ENCODE measurements around the gene LTBR.

LTBR gene

GRCh38 chr12:6376870-6377666, 6.9 kb upstream of the LTBR start:
- Histone ChIP-seq H3K4me3 (ENCODE audit: low read length) (no peak overlapping the region), H3K4me1 (ENCODE audit: control insufficient read depth, insufficient read depth, low read length) (peaks cover 5% of the 10 kb centered on the region), H3K27ac (ENCODE audit: low read length) (no peak overlapping the region), H3K36me3 (ENCODE audit: control insufficient read depth, insufficient read depth, low read length) (no peaks in the 10 kb centered on the region), H3K9me3 (ENCODE audit: control insufficient read depth, insufficient read depth, low read length) (no peaks in the 10 kb centered on the region), H3K27me3 (ENCODE audit: control insufficient read depth, insufficient read depth, low read length) (no peaks in the 10 kb centered on the region)
- DNase-seq (ENCODE audit: low read depth, low spot score): no peak
- WGBS (ENCODE audit: insufficient coverage, insufficient read length): no CpG with 5 or more reads among the region's 10 CpGs

- no peak overlapping the region for H3K4me3 ChIP-seq (ENCODE audit: low read length)
Measured at GRCh38 chr12:6377667-6377994, 6.3 kb upstream of the LTBR start.

DNA sequence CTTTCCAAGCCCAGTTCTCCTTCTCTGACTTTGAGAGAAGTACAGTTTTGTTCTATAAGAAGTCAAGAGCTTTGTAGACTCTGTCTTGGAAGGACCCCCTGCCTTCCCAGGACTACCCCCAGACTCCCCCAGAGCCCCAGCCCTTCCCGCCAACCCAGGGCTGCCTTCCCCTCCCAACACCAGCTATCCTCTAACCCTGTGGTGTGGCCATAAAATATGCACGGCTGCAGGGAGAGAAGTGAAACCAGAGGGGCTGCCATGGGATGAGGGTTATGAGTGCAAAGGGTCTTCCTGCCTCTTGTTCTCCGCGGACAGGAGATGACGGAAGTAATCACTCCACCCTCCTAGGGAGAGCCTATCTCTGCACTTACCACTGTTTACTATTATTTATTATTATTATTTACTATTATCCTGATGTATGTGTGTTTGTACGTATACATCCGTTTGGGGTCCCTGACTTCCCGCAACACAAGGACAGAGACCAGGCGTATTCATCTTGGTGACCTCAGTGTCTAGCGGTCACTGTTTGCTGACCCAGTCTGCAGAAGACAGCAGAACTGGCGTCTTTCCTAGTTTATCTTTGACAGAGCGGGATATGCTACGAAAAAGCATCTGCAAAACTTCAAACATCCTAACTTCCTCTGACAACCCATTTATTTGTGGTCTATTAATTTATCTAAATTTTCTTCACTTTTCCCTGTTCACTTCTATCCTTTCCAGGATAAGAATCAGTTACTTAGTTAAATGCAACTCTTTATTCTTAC, 5.1 kb upstream of the LTBR start:
- Histone ChIP-seq H3K4me3 (ENCODE audit: low read length) (no peak overlapping the region), H3K4me1 (ENCODE audit: control insufficient read depth, insufficient read depth, low read length) (peaks cover 13% of the 10 kb centered on the region), H3K9me3 (ENCODE audit: control insufficient read depth, insufficient read depth, low read length) (no peaks in the 10 kb centered on the region), H3K27me3 (ENCODE audit: control insufficient read depth, insufficient read depth, low read length) (peaks cover 8% of the 10 kb centered on the region; the same call in 1 of the 2 replicates), H3K27ac (ENCODE audit: low read length) (no peak overlapping the region), H3K36me3 (ENCODE audit: control insufficient read depth, insufficient read depth, low read length) (no peaks in the 10 kb centered on the region)
- DNase-seq (ENCODE audit: low read depth, low spot score): no peak
- WGBS (ENCODE audit: insufficient coverage, insufficient read length): no CpG with 5 or more reads among the region's 13 CpGs

More at GRCh38 chr12:6377667-6377994, 6.3 kb upstream of the LTBR start:
- Histone ChIP-seq H3K9me3 (ENCODE audit: control insufficient read depth, insufficient read depth, low read length) (no peaks in the 10 kb centered on the region), H3K27me3 (ENCODE audit: control insufficient read depth, insufficient read depth, low read length) (peaks cover under 1% of the 10 kb centered on the region; the same call in 1 of the 2 replicates), H3K4me1 (ENCODE audit: control insufficient read depth, insufficient read depth, low read length) (peaks cover 8% of the 10 kb centered on the region), H3K36me3 (ENCODE audit: control insufficient read depth, insufficient read depth, low read length) (no peaks in the 10 kb centered on the region), H3K27ac (ENCODE audit: low read length) (no peak overlapping the region)
- DNase-seq (ENCODE audit: low read depth, low spot score): no peak
- WGBS (ENCODE audit: insufficient coverage, insufficient read length): no CpG with 5 or more reads among the region's 4 CpGs

DNA sequence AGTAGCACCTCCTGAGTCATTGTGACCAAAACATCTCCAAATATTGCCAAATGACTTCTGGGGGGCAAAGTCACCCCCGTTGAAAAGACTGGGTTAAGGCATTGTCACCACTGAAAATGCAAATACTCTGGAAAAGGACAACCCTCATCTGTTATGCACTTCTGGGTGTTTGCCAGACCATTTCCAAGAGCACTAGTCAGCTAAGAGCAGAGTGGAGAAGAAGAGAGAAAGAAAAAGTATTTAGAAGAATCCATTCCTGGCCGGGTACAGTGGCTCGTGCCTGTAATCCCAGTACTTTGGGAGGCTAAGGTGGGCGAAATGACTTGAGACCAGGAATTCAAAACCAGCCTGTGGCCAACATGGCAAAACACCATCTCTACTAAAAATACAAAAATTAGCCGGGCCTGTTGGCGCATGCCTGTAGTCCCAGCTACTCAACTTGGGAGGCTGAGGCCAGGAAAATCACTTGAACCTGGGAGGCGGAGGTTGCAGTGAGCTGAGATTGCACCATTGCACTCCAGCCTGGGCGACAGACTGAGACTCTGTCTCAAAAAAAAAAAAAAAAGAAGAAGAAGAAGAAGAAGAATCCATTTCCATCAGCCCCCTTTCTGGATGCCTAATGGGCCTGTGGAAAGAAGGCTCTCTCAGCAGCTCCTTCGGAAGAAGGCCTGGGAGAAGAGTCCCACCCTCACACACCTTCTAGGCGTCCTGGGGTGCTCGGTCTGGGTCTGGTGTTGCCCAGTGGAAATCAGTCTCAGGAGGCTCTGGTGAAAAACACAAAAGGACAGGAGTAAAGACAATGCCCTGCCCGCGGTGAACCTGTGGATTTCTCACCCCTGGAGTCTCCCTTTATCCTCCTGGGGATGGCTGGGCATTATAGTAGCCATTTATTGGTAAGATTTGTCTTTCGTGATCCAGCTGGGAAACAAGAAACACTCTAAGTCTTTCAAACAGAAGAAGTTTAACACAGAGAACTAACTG, 3.5 kb upstream of the LTBR start:
- H3K9me3 ChIP-seq (ENCODE audit: control insufficient read depth, insufficient read depth, low read length): no peaks in the 10 kb centered on the region
- no CpG with 5 or more reads among the region's 14 CpGs for WGBS (ENCODE audit: insufficient coverage, insufficient read length)
- H3K27ac ChIP-seq (ENCODE audit: low read length): no peak overlapping the region
- H3K36me3 ChIP-seq (ENCODE audit: control insufficient read depth, insufficient read depth, low read length): no peaks in the 10 kb centered on the region
- peaks cover 16% of the 10 kb centered on the region for H3K4me1 ChIP-seq (ENCODE audit: control insufficient read depth, insufficient read depth, low read length)
- no peak overlapping the region for H3K4me3 ChIP-seq (ENCODE audit: low read length)
- no peak for DNase-seq (ENCODE audit: low read depth, low spot score)
- peaks cover 8% of the 10 kb centered on the region; the same call in 1 of the 2 replicates for H3K27me3 ChIP-seq (ENCODE audit: control insufficient read depth, insufficient read depth, low read length)

DNA sequence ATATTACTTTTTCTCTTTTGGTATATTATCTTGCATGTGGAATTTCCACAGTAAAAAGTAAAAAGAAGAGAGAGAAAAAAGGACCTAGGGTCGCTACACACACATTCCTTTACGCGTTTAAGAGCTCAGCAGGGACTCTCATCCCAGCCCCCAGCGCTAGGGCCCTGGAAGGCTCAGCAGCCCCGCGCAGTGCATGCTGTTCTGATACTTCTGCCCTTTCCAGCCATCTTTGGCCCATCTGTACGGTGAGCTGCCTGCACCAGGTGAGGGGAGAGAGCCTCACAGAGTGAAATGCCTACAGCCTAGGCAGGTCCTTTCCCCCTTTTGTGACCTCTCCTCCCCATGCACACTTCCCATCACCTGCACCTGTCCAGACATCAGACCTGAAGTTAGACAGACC, 1.6 kb upstream of the LTBR start:
- no peak overlapping the region for H3K4me3 ChIP-seq (ENCODE audit: low read length)
- no peaks in the 10 kb centered on the region for H3K9me3 ChIP-seq (ENCODE audit: control insufficient read depth, insufficient read depth, low read length)
- DNase-seq (ENCODE audit: low read depth, low spot score): no peak
- H3K36me3 ChIP-seq (ENCODE audit: control insufficient read depth, insufficient read depth, low read length): no peaks in the 10 kb centered on the region
- H3K4me1 ChIP-seq (ENCODE audit: control insufficient read depth, insufficient read depth, low read length): peaks cover 14% of the 10 kb centered on the region
- peaks cover 8% of the 10 kb centered on the region; the same call in 1 of the 2 replicates for H3K27me3 ChIP-seq (ENCODE audit: control insufficient read depth, insufficient read depth, low read length)
- WGBS (ENCODE audit: insufficient coverage, insufficient read length): no CpG with 5 or more reads among the region's 7 CpGs
- H3K27ac ChIP-seq (ENCODE audit: low read length): no peak overlapping the region

DNA sequence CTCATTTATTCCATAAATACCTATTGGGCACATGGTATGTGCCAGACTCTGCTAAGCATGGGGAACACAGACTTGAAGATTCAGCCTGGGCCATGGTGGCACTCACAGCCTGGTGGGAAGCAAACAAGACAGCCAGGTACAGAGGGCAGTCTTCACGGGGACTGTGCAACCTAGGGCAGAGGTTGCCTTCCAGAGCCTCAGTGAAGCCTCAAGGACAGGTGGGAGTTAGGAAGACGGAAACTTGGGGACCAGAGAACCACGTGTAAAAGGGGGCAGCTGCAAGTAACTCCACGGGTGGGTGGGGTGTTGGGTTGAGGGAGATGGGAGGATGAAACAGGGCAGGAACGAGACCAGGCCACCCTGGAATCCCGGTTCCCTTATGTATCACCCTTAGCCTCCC, 980 bp upstream of the LTBR start:
- no peak overlapping the region for H3K27ac ChIP-seq (ENCODE audit: low read length)
- H3K4me3 ChIP-seq (ENCODE audit: low read length): no peak overlapping the region
- H3K36me3 ChIP-seq (ENCODE audit: control insufficient read depth, insufficient read depth, low read length): no peaks in the 10 kb centered on the region
- H3K27me3 ChIP-seq (ENCODE audit: control insufficient read depth, insufficient read depth, low read length): peaks cover 8% of the 10 kb centered on the region; the same call in 1 of the 2 replicates
- no CpG with 5 or more reads among the region's 6 CpGs for WGBS (ENCODE audit: insufficient coverage, insufficient read length)
- H3K4me1 ChIP-seq (ENCODE audit: control insufficient read depth, insufficient read depth, low read length): peaks cover 13% of the 10 kb centered on the region
- no peaks in the 10 kb centered on the region for H3K9me3 ChIP-seq (ENCODE audit: control insufficient read depth, insufficient read depth, low read length)
- DNase-seq (ENCODE audit: low read depth, low spot score): no peak

DNA sequence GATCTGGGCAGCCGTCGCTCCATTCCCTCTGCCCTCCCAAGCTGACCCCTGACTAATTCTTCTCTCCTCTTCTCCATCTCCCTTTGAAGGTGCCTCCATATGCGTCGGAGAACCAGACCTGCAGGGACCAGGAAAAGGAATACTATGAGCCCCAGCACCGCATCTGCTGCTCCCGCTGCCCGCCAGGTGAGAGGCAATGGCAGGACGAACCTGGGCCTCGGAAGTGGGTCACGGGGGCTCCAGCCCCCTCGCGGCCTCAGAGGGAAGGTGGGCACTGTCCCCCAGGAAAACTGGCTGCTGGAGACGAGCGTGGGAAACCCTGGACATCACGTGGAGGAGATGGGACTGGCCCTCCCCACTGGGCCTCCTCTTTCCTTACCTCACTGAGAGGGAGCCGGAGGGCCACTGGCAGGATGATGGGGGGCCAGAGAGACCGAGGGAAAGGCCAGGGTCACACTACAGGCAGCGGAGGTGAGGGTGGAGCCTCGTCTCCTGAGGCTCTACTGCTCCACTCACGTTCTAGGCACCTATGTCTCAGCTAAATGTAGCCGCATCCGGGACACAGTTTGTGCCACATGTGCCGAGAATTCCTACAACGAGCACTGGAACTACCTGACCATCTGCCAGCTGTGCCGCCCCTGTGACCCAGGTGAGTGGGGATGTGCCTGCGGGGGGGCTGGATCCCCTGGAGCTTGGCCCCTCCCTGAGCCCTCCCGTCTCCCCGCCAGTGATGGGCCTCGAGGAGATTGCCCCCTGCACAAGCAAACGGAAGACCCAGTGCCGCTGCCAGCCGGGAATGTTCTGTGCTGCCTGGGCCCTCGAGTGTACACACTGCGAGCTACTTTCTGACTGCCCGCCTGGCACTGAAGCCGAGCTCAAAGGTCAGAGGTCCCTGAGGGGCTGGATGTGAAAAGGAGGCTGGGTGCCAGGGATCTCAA, 806 bp downstream of the LTBR start:
- no CpG with 5 or more reads among the region's 36 CpGs for WGBS (ENCODE audit: insufficient coverage, insufficient read length)
- Histone ChIP-seq H3K4me1 (ENCODE audit: control insufficient read depth, insufficient read depth, low read length) (peaks cover 13% of the 10 kb centered on the region), H3K36me3 (ENCODE audit: control insufficient read depth, insufficient read depth, low read length) (no peaks in the 10 kb centered on the region), H3K27ac (ENCODE audit: low read length) (no peak overlapping the region), H3K27me3 (ENCODE audit: control insufficient read depth, insufficient read depth, low read length) (peaks cover 8% of the 10 kb centered on the region; the same call in 1 of the 2 replicates), H3K9me3 (ENCODE audit: control insufficient read depth, insufficient read depth, low read length) (no peaks in the 10 kb centered on the region), H3K4me3 (ENCODE audit: low read length) (no peak overlapping the region)
- no peak for DNase-seq (ENCODE audit: low read depth, low spot score)

- no CpG with 5 or more reads among the region's 11 CpGs for WGBS (ENCODE audit: insufficient coverage, insufficient read length)
- H3K27me3 ChIP-seq (ENCODE audit: control insufficient read depth, insufficient read depth, low read length): peaks cover 8% of the 10 kb centered on the region; the same call in 1 of the 2 replicates
- H3K27ac ChIP-seq (ENCODE audit: low read length): no peak overlapping the region
- H3K4me3 ChIP-seq (ENCODE audit: low read length): no peak overlapping the region
- peaks cover 13% of the 10 kb centered on the region for H3K4me1 ChIP-seq (ENCODE audit: control insufficient read depth, insufficient read depth, low read length)
- no peaks in the 10 kb centered on the region for H3K9me3 ChIP-seq (ENCODE audit: control insufficient read depth, insufficient read depth, low read length)
- H3K36me3 ChIP-seq (ENCODE audit: control insufficient read depth, insufficient read depth, low read length): no peaks in the 10 kb centered on the region
- no peak for DNase-seq (ENCODE audit: low read depth, low spot score)
Measured at GRCh38 chr12:6386038-6386437, 2.1 kb downstream of the LTBR start.

DNA sequence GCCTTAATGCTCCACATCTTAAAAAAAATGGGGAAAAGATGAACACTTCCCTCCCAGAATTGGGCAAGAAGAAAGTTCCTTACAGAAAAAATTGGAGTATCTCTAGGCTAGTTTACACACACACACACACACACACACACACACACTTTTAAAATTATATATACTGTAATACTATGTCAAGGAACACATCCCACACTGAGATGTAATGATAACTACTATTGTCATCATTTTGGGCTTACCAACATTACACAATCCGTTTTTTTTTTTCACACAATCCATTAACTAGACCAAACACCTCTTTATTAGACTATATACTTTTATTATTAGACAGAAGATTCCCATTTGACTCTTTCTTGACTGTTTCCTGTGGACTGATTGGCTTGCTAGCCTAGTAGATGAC, 2.5 kb downstream of the LTBR start:
- Histone ChIP-seq H3K27me3 (ENCODE audit: control insufficient read depth, insufficient read depth, low read length) (peaks cover 8% of the 10 kb centered on the region; the same call in 1 of the 2 replicates), H3K4me1 (ENCODE audit: control insufficient read depth, insufficient read depth, low read length) (peaks cover 13% of the 10 kb centered on the region), H3K9me3 (ENCODE audit: control insufficient read depth, insufficient read depth, low read length) (no peaks in the 10 kb centered on the region), H3K4me3 (ENCODE audit: low read length) (no peak overlapping the region), H3K27ac (ENCODE audit: low read length) (no peak overlapping the region), H3K36me3 (ENCODE audit: control insufficient read depth, insufficient read depth, low read length) (no peaks in the 10 kb centered on the region)
- no peak for DNase-seq (ENCODE audit: low read depth, low spot score)
- 100% methylated on average over 1 of the region's 1 CpG for WGBS (ENCODE audit: insufficient coverage, insufficient read length)
